GM18870 (cell line): ENCODE results near the gene TRIB2.

Experiments
- ATAC-seq: cut with Tn5 transposase; IDR thresholded peaks from one replicate; pipeline ENCODE4 v1.9.1; 2021; ENCODE audit warnings: moderate library complexity; ENCODE audit not compliant: unreplicated experiment

Gene TRIB2

GRCh38 chr2:12697617-12698016, 19.1 kb upstream of the TRIB2 start:
- no peak for ATAC-seq

GRCh38 chr2:12700989-12701388, 15.7 kb upstream of the TRIB2 start:
- ATAC-seq, result no peak

GRCh38 chr2:12701786-12702167, 15.0 kb upstream of the TRIB2 start:
- ATAC-seq, result no peak

GRCh38 chr2:12702168-12703121, 14.3 kb upstream of the TRIB2 start:
- no peak for ATAC-seq

GRCh38 chr2:12704378-12704777, 12.4 kb upstream of the TRIB2 start:
- ATAC-seq, result no peak

- ATAC-seq, result no peak
These were observed 11.5 kb upstream of the TRIB2 start for GRCh38 chr2:12705230-12705629.

- no peak for ATAC-seq
These were observed 11.0 kb upstream of the TRIB2 start for GRCh38 chr2:12705742-12706141.

GRCh38 chr2:12708508-12709206, 8.1 kb upstream of the TRIB2 start:
- ATAC-seq, result no peak

- ATAC-seq, result no peak
These were observed 7.6 kb upstream of the TRIB2 start for GRCh38 chr2:12709207-12709522.

- no peak for ATAC-seq
These were observed 6.4 kb upstream of the TRIB2 start for GRCh38 chr2:12710301-12710700.

- no peak for ATAC-seq
These were observed 5.4 kb upstream of the TRIB2 start for GRCh38 chr2:12711339-12711738.

GRCh38 chr2:12712881-12713280, 3.9 kb upstream of the TRIB2 start:
- ATAC-seq, result no peak

GRCh38 chr2:12714391-12715221, 2.1 kb upstream of the TRIB2 start:
- no peak for ATAC-seq

- no peak for ATAC-seq
These were observed 1.3 kb upstream of the TRIB2 start for GRCh38 chr2:12715258-12716031.

GRCh38 chr2:12716032-12716281, 779 bp upstream of the TRIB2 start:
- ATAC-seq, result no peak

GRCh38 chr2:12717191-12718014, 667 bp downstream of the TRIB2 start:
- ATAC-seq, result no peak

GRCh38 chr2:12718015-12718671, 1.4 kb downstream of the TRIB2 start:
- no peak for ATAC-seq

GRCh38 chr2:12718711-12719399, 2.1 kb downstream of the TRIB2 start:
- no peak for ATAC-seq
